ENCODE measurements around the gene TMEM229A.
A peak's percentile ranks its signal among the peaks of the same experiment; 100 is the strongest.
"Not testable (repeated sequence)": the region's sequence is repeated elsewhere in the genome, so short reads cannot be mapped to it uniquely, and the experiment has no call there.

The TMEM229A gene

GRCh38 chr7:124031919-124032318 is 948 bp downstream of the TMEM229A start:
- DNase-seq: no peak

GRCh38 chr7:124031406-124031805 is 1.5 kb downstream of the TMEM229A start:
- no peak for DNase-seq

- peak; percentile 5 for DNase-seq
Measured at GRCh38 chr7:124030964-124031363, 1.9 kb downstream of the TMEM229A start.

GRCh38 chr7:124029396-124030188 is 3.3 kb downstream of the TMEM229A start:
- DNase-seq: peak; percentile 81

- no peak for DNase-seq
Measured at GRCh38 chr7:124027236-124027635, 5.6 kb downstream of the TMEM229A start.

GRCh38 chr7:124024329-124024728 is 8.5 kb downstream of the TMEM229A start:
- DNase-seq: not testable (repeated sequence)

GRCh38 chr7:124022551-124022950 is 10.3 kb downstream of the TMEM229A start:
- DNase-seq: no peak

GRCh38 chr7:124020060-124020459 is 12.8 kb downstream of the TMEM229A start:
- DNase-seq: no peak

- no peak for DNase-seq
Measured at GRCh38 chr7:124013306-124013705, 19.6 kb downstream of the TMEM229A start.

GRCh38 chr7:124012864-124013263 is 20.0 kb downstream of the TMEM229A start:
- no peak for DNase-seq

- DNase-seq: no peak
Measured at GRCh38 chr7:124009321-124009720, 23.5 kb downstream of the TMEM229A start.

GRCh38 chr7:124008296-124008695 is 24.6 kb downstream of the TMEM229A start:
- not testable (repeated sequence) for DNase-seq

- no peak for DNase-seq
Measured at GRCh38 chr7:123999703-124000102, 33.2 kb downstream of the TMEM229A start.

GRCh38 chr7:123998921-123999320 is 33.9 kb downstream of the TMEM229A start:
- no peak for DNase-seq

- no peak for DNase-seq
Measured at GRCh38 chr7:123996327-123996625, 36.6 kb downstream of the TMEM229A start.

- DNase-seq: no peak
Measured at GRCh38 chr7:123995617-123996326, 37.1 kb downstream of the TMEM229A start.

- no peak for DNase-seq
Measured at GRCh38 chr7:123994449-123994848, 38.4 kb downstream of the TMEM229A start.

- no peak for DNase-seq
Measured at GRCh38 chr7:123993996-123994395, 38.9 kb downstream of the TMEM229A start.

- DNase-seq: no peak
Measured at GRCh38 chr7:123992913-123993518, 39.9 kb downstream of the TMEM229A start.

- DNase-seq: no peak
Measured at GRCh38 chr7:123987445-123987844, 45.4 kb downstream of the TMEM229A start.
